H1 (cell line): ENCODE results near the gene TPO. TPM values are rescaled to one million over a fixed set of nuclear protein-coding genes. Genes with fewer than 3 reads are reported as not detected.

Experiments used
- CTCF ChIA-PET: fragments of 300-600 bp; sonication (Branson Sonifier 250); formaldehyde crosslinking; loops from one replicate; lab custom pipeline; 2021; ENCODE audit not compliant: partially characterized antibody; lab: Charles Lee
- POLR2A ChIA-PET: fragments of 300-600 bp; sonication (Branson Sonifier 250); formaldehyde crosslinking; loops from one replicate; lab custom pipeline; 2021; ENCODE audit warnings: inconsistent platforms; ENCODE audit not compliant: partially characterized antibody; lab: Charles Lee
- DNase-seq, 2 experiments: peaks; one replicate each; pipeline versions ENCODE4 v3.0.0 to v3.0.0-alpha.2; 2010 to 2022; ENCODE audit warnings: low spot score in 2 of 2, low read depth in 1 of 2, mixed read lengths in 1 of 2
- FAIRE-seq: peaks from 2 replicates; lab custom pipeline; 2011; peaks lifted over from hg19 to GRCh38; lab: Jason Lieb, UNC
- H2AFZ ChIP-seq: 2 replicates; pipeline ENCODE4 v1.8.1; 2012; ENCODE audit warnings: low read length, inconsistent platforms
- H2AK5ac ChIP-seq: 2 replicates; pipeline ENCODE4 v1.6.1; 2013; ENCODE audit warnings: low read depth, low read length
- H2BK120ac ChIP-seq: replicated peaks from 2 replicates; pipeline ENCODE3; 2013; ENCODE audit warnings: low read depth, low read length, inconsistent platforms
- H2BK12ac ChIP-seq: 2 replicates; pipeline ENCODE4 v1.6.1; 2013; ENCODE audit warnings: low read depth, low read length
- H2BK15ac ChIP-seq: 2 replicates; pipeline ENCODE4 v1.6.1; 2013; ENCODE audit warnings: low read length
- H2BK20ac ChIP-seq: 2 replicates; pipeline ENCODE4 v1.6.1; 2013; ENCODE audit warnings: low read length
- H2BK5ac ChIP-seq: 2 replicates; pipeline ENCODE4 v1.6.1; 2013; ENCODE audit warnings: low read depth, low read length
- H3K14ac ChIP-seq: 2 replicates; pipeline ENCODE4 v1.6.1; 2013; ENCODE audit warnings: inconsistent platforms; ENCODE audit not compliant: insufficient read length
- H3K18ac ChIP-seq: 2 replicates; pipeline ENCODE4 v1.6.1; 2013; ENCODE audit warnings: low read length; ENCODE audit errors: extremely low read depth
- H3K23ac ChIP-seq: 2 replicates; pipeline ENCODE4 v1.6.1; 2013; ENCODE audit warnings: inconsistent platforms; ENCODE audit not compliant: insufficient read length
- H3K23me2 ChIP-seq: 2 replicates; pipeline ENCODE4 v1.6.1; 2013; ENCODE audit warnings: low read depth, low read length
- H3K27ac ChIP-seq: 2 replicates; pipeline ENCODE4 v1.6.1; 2011; ENCODE audit warnings: low read depth, low read length, inconsistent platforms
- H3K27me3 ChIP-seq, 4 experiments: replicated peaks in 1 of 4; 1 replicate in 1 of 4; 2 replicates in 3 of 4; pipeline versions ENCODE4 v1.6.1 to v1.8.1; 2011 to 2013; ENCODE audit warnings: low read length in 3 of 4, mild to moderate bottlenecking in 3 of 4, inconsistent platforms in 2 of 4, mixed read lengths in 2 of 4, moderate library complexity in 1 of 4; ENCODE audit not compliant: control insufficient read depth in 3 of 4, insufficient read depth in 3 of 4; ENCODE audit errors: extremely low read depth in 1 of 4
- H3K36me3 ChIP-seq, 4 experiments: 2 replicates each; pipeline versions ENCODE4 v1.6.1 to v1.8.1; 2011 to 2013; ENCODE audit warnings: mild to moderate bottlenecking in 4 of 4, low read length in 3 of 4, moderate library complexity in 2 of 4, control low read depth in 1 of 4, inconsistent platforms in 1 of 4; ENCODE audit not compliant: insufficient read depth in 4 of 4, control insufficient read depth in 2 of 4
- H3K4ac ChIP-seq: replicated peaks from 2 replicates; pipeline ENCODE3; 2013; ENCODE audit warnings: low read length, low read depth, mixed read lengths, inconsistent platforms; ENCODE audit not compliant: insufficient read length
- H3K4me1 ChIP-seq, 4 experiments: replicated peaks in 1 of 4; 1 replicate in 1 of 4; 2 replicates in 3 of 4; pipeline versions ENCODE4 v1.6.1 to v1.8.1; 2011 to 2013; ENCODE audit warnings: low read length in 3 of 4, inconsistent platforms in 2 of 4, mixed read lengths in 1 of 4; ENCODE audit not compliant: insufficient read depth in 4 of 4, control insufficient read depth in 3 of 4
- H3K4me2 ChIP-seq, 2 experiments: 2 replicates each; pipeline versions ENCODE4 v1.6.1 to v1.8.1; 2011 to 2013; ENCODE audit warnings: low read depth in 2 of 2, low read length in 2 of 2, control low read depth in 1 of 2, inconsistent platforms in 1 of 2, mild to moderate bottlenecking in 1 of 2; ENCODE audit not compliant: insufficient read depth in 1 of 2
- H3K4me3 ChIP-seq, 4 experiments: fragments of 200-600, 300-600 bp in 1 of 4; sonication (generic), shearing (Covaris generic), sonication (Bioruptor Twin) in 1 of 4; 2 replicates each; pipeline versions ENCODE4 v1.5.1 to v1.8.1; 2011 to 2016; ENCODE audit warnings: low read length in 4 of 4, low read depth in 3 of 4, control low read depth in 2 of 4, inconsistent platforms in 2 of 4, mild to moderate bottlenecking in 2 of 4, mixed read lengths in 1 of 4, moderate library complexity in 1 of 4; ENCODE audit not compliant: insufficient read depth in 2 of 4; ENCODE audit errors: extremely low read depth in 1 of 4
- H3K56ac ChIP-seq: replicated peaks from 2 replicates; pipeline ENCODE3; 2013; ENCODE audit warnings: low read depth, mild to moderate bottlenecking, mixed read lengths, low read length, inconsistent platforms; ENCODE audit not compliant: insufficient read length
- H3K79me1 ChIP-seq: 2 replicates; pipeline ENCODE4 v1.6.1; 2013; ENCODE audit warnings: low read depth, low read length, control low read depth
- H3K79me2 ChIP-seq, 2 experiments: 2 replicates each; pipeline versions ENCODE4 v1.6.1 to v1.8.1; 2012 to 2013; ENCODE audit warnings: low read length in 2 of 2, mild to moderate bottlenecking in 2 of 2, inconsistent platforms in 1 of 2; ENCODE audit not compliant: insufficient read depth in 2 of 2, control insufficient read depth in 1 of 2
- H3K9ac ChIP-seq, 4 experiments: replicated peaks in 1 of 4; 1 replicate in 1 of 4; 2 replicates in 3 of 4; pipeline versions ENCODE4 v1.6.1 to v1.8.1; 2011 to 2013; ENCODE audit warnings: low read depth in 3 of 4, low read length in 3 of 4, control low read depth in 2 of 4, mild to moderate bottlenecking in 2 of 4, moderate library complexity in 2 of 4, inconsistent platforms in 1 of 4; ENCODE audit errors: extremely low read depth in 1 of 4
- H3K9me3 ChIP-seq, 2 experiments: 2 replicates each; pipeline versions ENCODE4 v1.6.1 to v1.8.1; 2012 to 2013; ENCODE audit warnings: mild to moderate bottlenecking in 2 of 2, moderate library complexity in 2 of 2, control low read depth in 1 of 2, inconsistent platforms in 1 of 2, low read depth in 1 of 2, low read length in 1 of 2, mixed read lengths in 1 of 2; ENCODE audit not compliant: insufficient read depth in 2 of 2
- H4K20me1 ChIP-seq, 2 experiments: replicated peaks in 1 of 2; 2 replicates each; pipeline versions ENCODE3 to v1.8.1; 2011 to 2013; ENCODE audit warnings: inconsistent platforms in 2 of 2, low read length in 2 of 2, mild to moderate bottlenecking in 1 of 2; ENCODE audit not compliant: insufficient read depth in 2 of 2, control insufficient read depth in 1 of 2
- H4K5ac ChIP-seq: 2 replicates; pipeline ENCODE4 v1.6.1; 2013; ENCODE audit warnings: low read length, low read depth, mixed read lengths, inconsistent platforms; ENCODE audit not compliant: insufficient read length
- H4K8ac ChIP-seq: 2 replicates; pipeline ENCODE4 v1.8.0; 2013; ENCODE audit warnings: mild to moderate bottlenecking, moderate library complexity, low read length, inconsistent platforms; ENCODE audit not compliant: insufficient read depth; ENCODE audit errors: extremely low read depth
- H4K91ac ChIP-seq: replicated peaks from 2 replicates; pipeline ENCODE3; 2013; ENCODE audit warnings: low read length, mixed read lengths, inconsistent platforms; ENCODE audit not compliant: insufficient read length
- BCL11A ChIP-seq, 2 experiments: IDR thresholded peaks; one replicate each; pipeline ENCODE4 v1.6.1; 2011; ENCODE audit warnings: low read depth in 2 of 2, low read length in 2 of 2, mild to moderate bottlenecking in 2 of 2
- BRCA1 ChIP-seq: IDR thresholded peaks from 2 replicates; pipeline ENCODE4 v1.6.1; 2012; ENCODE audit warnings: low read depth, low read length, improper control_type of control experiment
- EZH2 ChIP-seq: fragments of 200-600 bp; sonication (generic); IDR thresholded peaks from 2 replicates; pipeline ENCODE4 v1.7.1; 2012; ENCODE audit warnings: low read depth, mild to moderate bottlenecking, moderate library complexity, low read length, inconsistent platforms; ENCODE audit not compliant: severe bottlenecking
- HDAC6 ChIP-seq: IDR thresholded peaks from one replicate; pipeline ENCODE4 v1.7.1; 2012; ENCODE audit warnings: low read depth, mild to moderate bottlenecking, inconsistent platforms, low read length, moderate library complexity
- NRF1 ChIP-seq: IDR thresholded peaks from 2 replicates; pipeline ENCODE4 v1.6.1; 2011; ENCODE audit warnings: mild to moderate bottlenecking, low read depth, low read length, improper control_type of control experiment
- RFX5 ChIP-seq: IDR thresholded peaks from 2 replicates; pipeline ENCODE4 v1.6.1; 2011; ENCODE audit warnings: low read depth, low read length, improper control_type of control experiment, borderline replicate concordance
- RXRA ChIP-seq: IDR thresholded peaks from 2 replicates; pipeline ENCODE4 v1.6.1; 2011; ENCODE audit warnings: low read depth, mild to moderate bottlenecking, low read length, moderate library complexity; ENCODE audit not compliant: insufficient read depth
- SP2 ChIP-seq: IDR thresholded peaks from 2 replicates; pipeline ENCODE4 v1.6.1; 2012; ENCODE audit warnings: mild to moderate bottlenecking, low read length, inconsistent platforms
- SRF ChIP-seq: IDR thresholded peaks from 2 replicates; pipeline ENCODE4 v1.6.1; 2011; ENCODE audit warnings: mild to moderate bottlenecking, low read depth, low read length, moderate library complexity
- TAF7 ChIP-seq: optimal IDR thresholded peaks from 2 replicates; pipeline ENCODE3; 2011; ENCODE audit warnings: low read depth, mild to moderate bottlenecking, inconsistent platforms, low read length, moderate library complexity, borderline replicate concordance
- TBP ChIP-seq: IDR thresholded peaks from 2 replicates; pipeline ENCODE4 v1.6.1; 2011; ENCODE audit warnings: low read depth, low read length, improper control_type of control experiment
- ZNF274 ChIP-seq: IDR thresholded peaks from 2 replicates; pipeline ENCODE4 v1.7.0; 2012; ENCODE audit warnings: low read length, borderline replicate concordance; ENCODE audit errors: extremely low read depth
- WGBS, 2 experiments: shearing (Covaris generic) in 1 of 2; methylation state at CpG; one replicate each; pipeline versions ENCODE4 v1.1.6 to v1.1.7; 2013 to 2015; ENCODE audit warnings: low lambda C conversion rate in 2 of 2, mixed read lengths in 2 of 2, inconsistent platforms in 1 of 2, low coverage in 1 of 2, missing lambda C conversion rate in 1 of 2; ENCODE audit not compliant: insufficient replicate concordance in 2 of 2, insufficient coverage in 1 of 2, insufficient read length in 1 of 2; ENCODE audit errors: extremely low coverage in 1 of 2, missing lambda C conversion rate in 1 of 2; 5-methylcytosine and 5-hydroxymethylcytosine counted together
- polyA plus RNA-seq, 7 experiments: library from polyadenylated mRNA; depleted of rRNA in 3 of 7; stranded (reverse) in 5 of 7; unstranded in 2 of 7; fragments of >200 nt in 5 of 7; fragments of 200-250 nt in 2 of 7; gene quantifications; 1 replicate in 5 of 7; 2 replicates in 1 of 7; 4 replicates in 1 of 7; pipeline versions ENCODE4 v1.2.1 to v1.2.3, GENCODE V29; 2011 to 2013; ENCODE audit warnings: missing spikeins in 2 of 7, mixed read lengths in 2 of 7
- total RNA-seq: library from RNA; stranded (reverse); fragmentation: NEBNext Ultra II Directional; extraction: Animal tissue kit (Norgen Biotek cat#: 25700); gene quantifications from 2 replicates; pipeline ENCODE4 v1.2.1, GENCODE V29; 2021
- TF ChIP-seq, protein P1 (sequence below): IDR thresholded peaks from 2 replicates; pipeline ENCODE4 v1.6.1; 2012; ENCODE audit warnings: inconsistent platforms

Gene TPO
- total and polyA plus RNA-seq, 2 of the 8 experiments (the other 6 are each of a cell fraction or from before 2014, with no cell fraction given) = not detected

DNA sequence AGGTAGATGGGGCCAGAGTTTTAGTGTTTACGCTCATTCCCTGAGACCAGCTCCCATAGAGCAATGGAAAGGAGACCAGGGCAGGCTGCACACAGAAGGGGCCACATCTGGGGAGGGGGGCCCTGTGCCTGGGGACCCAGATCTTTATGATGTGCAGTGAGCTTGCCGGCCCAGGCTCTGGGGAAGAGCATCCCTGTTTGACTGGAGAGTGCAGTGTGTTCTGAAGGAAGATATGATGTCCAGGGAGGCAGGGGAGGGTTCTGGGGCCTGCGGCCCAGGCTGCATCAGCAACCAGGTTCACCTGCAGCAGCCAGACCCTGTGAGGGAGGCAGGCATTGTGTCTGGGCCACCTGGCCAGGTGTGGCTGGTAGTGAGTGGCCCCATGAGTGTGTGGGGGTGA is 13.8 kb downstream of the TPO start:
- no peak for FAIRE-seq
- Histone ChIP-seq H3K4me1 (no peaks in the 10 kb centered on the region; a peak in 2 of 7 replicates), H3K23me2 (peaks cover 2% of the 10 kb centered on the region; the same call in 1 of the 2 replicates), H2BK12ac (no peak overlapping the region), H2BK120ac (no peak overlapping the region), H3K4ac (no peak overlapping the region), H4K91ac (no peak overlapping the region), H4K5ac (no peak overlapping the region), H2AFZ (no peak overlapping the region), H3K23ac (no peak overlapping the region), H2BK20ac (no peak overlapping the region), H2BK15ac (no peak overlapping the region), H3K4me2 (no peak overlapping the region), H3K4me3 (no peak overlapping the region), H3K27ac (no peak overlapping the region), H3K36me3 (no peaks in the 10 kb centered on the region), H3K14ac (no peak overlapping the region), H3K18ac (no peak overlapping the region), H3K27me3 (no peaks in the 10 kb centered on the region), H3K9me3 (no peaks in the 10 kb centered on the region), H2AK5ac (no peak overlapping the region), H4K8ac (no peak overlapping the region), H3K79me2 (no peaks in the 10 kb centered on the region), H2BK5ac (no peak overlapping the region), H4K20me1 (no peaks in the 10 kb centered on the region), H3K56ac (no peak overlapping the region), H3K79me1 (no peaks in the 10 kb centered on the region), H3K9ac (no peak overlapping the region)
- 77% methylated on average over 3 of the region's 3 CpGs; no CpG with 5 or more reads in 1 of the 2 experiments for WGBS, 2 experiments
- POLR2A ChIA-PET = no interaction called here
- no peak for DNase-seq
- CTCF ChIA-PET = interaction anchor here (1.4 to 1.7 kb wide), 2 partner anchors 17 to 48 kb away, joined by 3 to 6 read pairs; no protein-coding TSS in a partner anchor
- TF ChIP-seq SP2 (no peak), SRF (no peak), BCL11A (IDR thresholded peaks at IDR 0.05; ENCODE audit: low read depth in 2 of 2, low read length in 2 of 2) (no peak), ZNF274 (no peak), RXRA (no peak), BRCA1 (no peak), RFX5 (no peak), EZH2 (no peak), TBP (no peak), TAF7 (no peak), NRF1 (no peak), HDAC6 (no peak)
- TF ChIP-seq, protein P1, sequence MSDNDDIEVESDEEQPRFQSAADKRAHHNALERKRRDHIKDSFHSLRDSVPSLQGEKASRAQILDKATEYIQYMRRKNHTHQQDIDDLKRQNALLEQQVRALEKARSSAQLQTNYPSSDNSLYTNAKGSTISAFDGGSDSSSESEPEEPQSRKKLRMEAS = no peak
